Measurements from ENCODE around the gene GCAT.

GRCh38 chr22:37784829-37785495 lies 22.8 kb upstream of the GCAT start:
- TF ChIP-seq POLR2A (IDR thresholded peaks at IDR 0.05; ENCODE audit: low read length) (no peak), GATA1 (IDR thresholded peaks at IDR 0.05; ENCODE audit: low read depth, low read length) (no peak)

All from erythroblast (primary cell).